ENCODE data around the gene PRKAR2A. TPM values are rescaled to one million over a fixed set of nuclear protein-coding genes. Genes with fewer than 3 reads are reported as not detected.

PRKAR2A gene
- total and polyA plus RNA-seq, 9 of the 15 experiments (the other 6 are each of a cell fraction or from before 2014, with no cell fraction given): 15.9 to 84.5 (median 37.6) TPM

- Histone ChIP-seq H3K9ac (ENCODE audit: insufficient read depth in 1 of 2, low read depth in 2 of 2, low read length in 2 of 2) (peak overlapping the region in 1 of 2 experiments; percentile 14; a peak in 1 of 4 replicates), H2AFZ (ENCODE audit: low read depth, low read length) (no peak overlapping the region), H3K4me1 (replicated peaks in 1 of 2; ENCODE audit: control insufficient read depth in 2 of 2, insufficient read depth in 2 of 2, low read length in 2 of 2) (no peaks in the 10 kb centered on the region; a peak in 1 of 5 replicates), H4K20me1 (replicated peaks; ENCODE audit: control insufficient read depth, insufficient read depth, low read length) (peaks cover 6% of the 10 kb centered on the region; the same call in 1 of the 2 replicates), H3K4me2 (ENCODE audit: insufficient read depth, low read length) (no peak overlapping the region), H3K36me3 (ENCODE audit: control insufficient read depth, insufficient read depth, low read length) (peaks cover 57% of the 10 kb centered on the region; the same call in 2 of the 3 replicates), H3K9me1 (ENCODE audit: control insufficient read depth, insufficient read depth, low read length) (no peaks in the 10 kb centered on the region), H3K4me3 (no peak overlapping the region), H3K27ac (ENCODE audit: extremely low read depth, low read depth, low read length) (no peak overlapping the region), H3K79me2 (ENCODE audit: control insufficient read depth, insufficient read depth, low read length) (peaks cover 88% of the 10 kb centered on the region), H3K27me3 (ENCODE audit: control insufficient read depth in 2 of 2, insufficient read depth in 2 of 2, low read length in 2 of 2) (no peaks in the 10 kb centered on the region), H3K9me3 (replicated peaks; ENCODE audit: control insufficient read depth, insufficient read depth, low read depth, low read length) (no peaks in the 10 kb centered on the region)
- TF ChIP-seq ASH1L (IDR thresholded peaks at IDR 0.05; ENCODE audit: borderline replicate concordance, low read depth, partially characterized antibody): no peak
- no peak for TF ChIP-seq GATAD2A (IDR thresholded peaks at IDR 0.05)
- TF ChIP-seq RBM22 (IDR thresholded peaks at IDR 0.05; ENCODE audit: low read depth, low read length, poor library complexity, severe bottlenecking): no peak
- TF ChIP-seq FOXA1 (IDR thresholded peaks at IDR 0.05; ENCODE audit: borderline replicate concordance): no peak
- no peak for TF ChIP-seq ZFX (CRISPR knock-in tag; IDR thresholded peaks at IDR 0.05)
- no peak for TF ChIP-seq SMARCE1 (IDR thresholded peaks at IDR 0.05)
- TF ChIP-seq ZNF24 (IDR thresholded peaks at IDR 0.05): no peak
- no peak for TF ChIP-seq SIRT6 (IDR thresholded peaks at IDR 0.05; ENCODE audit: low read depth, low read length)
- no peak for TF ChIP-seq ZNF76 (CRISPR knock-in tag; IDR thresholded peaks at IDR 0.05; ENCODE audit: borderline replicate concordance)
- TF ChIP-seq CBFA2T3 (IDR thresholded peaks at IDR 0.05): no peak
- no peak for TF ChIP-seq ZEB2 (IDR thresholded peaks at IDR 0.05)
- TF ChIP-seq IRF1 (CRISPR knock-in tag; IDR thresholded peaks at IDR 0.05; ENCODE audit: borderline replicate concordance): no peak
- TF ChIP-seq ZMIZ1 (IDR thresholded peaks at IDR 0.05; ENCODE audit: low read depth in 2 of 2, low read length in 2 of 2): no peak
- FAIRE-seq (peak; percentile 23), DNase-seq (ENCODE audit: extremely low read depth in 1 of 4, low spot score in 3 of 4) (no peak), ATAC-seq (no peak)
- intact Hi-C loops (cut with micrococcal nuclease): no loop called here
- BruUV-seq (replicated peaks): no TSS peak
- ChIA-PET CTCF (ENCODE audit: low intra/inter-chr PET ratio) (no interaction called here), POLR2A (interaction anchor here (0.9 to 2.1 kb wide), 3 partner anchors 11 to 226 kb away, joined by 3 to 8 read pairs (median 4); no protein-coding TSS in a partner anchor)
- in situ Hi-C loops (cut with MboI): no loop called here
- WGBS (ENCODE audit: insufficient coverage, low coverage, missing lambda C conversion rate): 36% methylated on average over 2 of the region's 2 CpGs
Measured at GRCh38 chr3:48708481-48708889, 139.2 kb downstream of the PRKAR2A start.

Data from K562 (cell line).